NB4 (cell line): ENCODE results near the gene GAS7.

ENCODE experiments used
- TF ChIP-seq, protein P1 (sequence below): IDR thresholded peaks from one replicate; pipeline ENCODE4 v1.5.1; 2012; ENCODE audit warnings: low read depth, low read length
- TF ChIP-seq, protein P2 (sequence below): IDR thresholded peaks from 2 replicates; pipeline ENCODE4 v1.6.1; 2011; ENCODE audit warnings: low read depth, low read length

DNA sequence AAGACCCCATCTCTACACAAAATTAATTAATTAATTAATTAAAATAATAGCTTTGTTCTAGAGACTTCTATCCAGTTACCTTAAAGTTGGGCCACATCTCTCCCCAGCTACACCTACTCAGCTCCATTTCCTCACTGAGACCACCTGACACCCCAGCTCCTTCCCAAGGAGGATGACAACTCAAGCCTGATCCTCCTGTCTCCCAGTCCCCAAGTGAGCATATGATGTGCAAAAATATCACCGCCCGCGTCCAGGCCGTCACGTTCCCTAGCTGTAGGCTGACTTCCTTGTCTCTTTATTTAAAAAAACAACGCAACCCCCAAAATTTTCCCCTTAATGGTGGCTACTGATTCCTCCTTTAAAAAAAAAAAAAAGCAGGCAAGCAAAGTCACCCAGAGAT lies 173.2 kb downstream of the GAS7 start:
- TF ChIP-seq, protein P1, sequence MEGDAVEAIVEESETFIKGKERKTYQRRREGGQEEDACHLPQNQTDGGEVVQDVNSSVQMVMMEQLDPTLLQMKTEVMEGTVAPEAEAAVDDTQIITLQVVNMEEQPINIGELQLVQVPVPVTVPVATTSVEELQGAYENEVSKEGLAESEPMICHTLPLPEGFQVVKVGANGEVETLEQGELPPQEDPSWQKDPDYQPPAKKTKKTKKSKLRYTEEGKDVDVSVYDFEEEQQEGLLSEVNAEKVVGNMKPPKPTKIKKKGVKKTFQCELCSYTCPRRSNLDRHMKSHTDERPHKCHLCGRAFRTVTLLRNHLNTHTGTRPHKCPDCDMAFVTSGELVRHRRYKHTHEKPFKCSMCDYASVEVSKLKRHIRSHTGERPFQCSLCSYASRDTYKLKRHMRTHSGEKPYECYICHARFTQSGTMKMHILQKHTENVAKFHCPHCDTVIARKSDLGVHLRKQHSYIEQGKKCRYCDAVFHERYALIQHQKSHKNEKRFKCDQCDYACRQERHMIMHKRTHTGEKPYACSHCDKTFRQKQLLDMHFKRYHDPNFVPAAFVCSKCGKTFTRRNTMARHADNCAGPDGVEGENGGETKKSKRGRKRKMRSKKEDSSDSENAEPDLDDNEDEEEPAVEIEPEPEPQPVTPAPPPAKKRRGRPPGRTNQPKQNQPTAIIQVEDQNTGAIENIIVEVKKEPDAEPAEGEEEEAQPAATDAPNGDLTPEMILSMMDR: no peak
- TF ChIP-seq, protein P2, sequence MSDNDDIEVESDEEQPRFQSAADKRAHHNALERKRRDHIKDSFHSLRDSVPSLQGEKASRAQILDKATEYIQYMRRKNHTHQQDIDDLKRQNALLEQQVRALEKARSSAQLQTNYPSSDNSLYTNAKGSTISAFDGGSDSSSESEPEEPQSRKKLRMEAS: no peak
